Kidney (tissue), 14 donors: ENCODE measurements around the gene SRRM2. TPM values are rescaled to one million over a fixed set of nuclear protein-coding genes. Genes with fewer than 3 reads are reported as not detected.

Source experiments
- DNase-seq, 5 donors: peaks; one replicate each; pipeline ENCODE4 v3.0.0-alpha.2; 2013 to 2020
- FAIRE-seq: peaks from 2 replicates; lab custom pipeline; 2012; peaks lifted over from hg19 to GRCh38; lab: Jason Lieb, UNC
- H3K27ac ChIP-seq, 2 donors: one replicate each; pipeline ENCODE4 v1.7.0; 2013; ENCODE audit warnings: low read depth in 2 of 2, low read length in 2 of 2, inconsistent platforms in 1 of 2
- H3K27me3 ChIP-seq: one replicate; pipeline ENCODE4 v1.7.1; 2013; ENCODE audit warnings: low read length, inconsistent platforms; ENCODE audit not compliant: control insufficient read depth, insufficient read depth
- H3K36me3 ChIP-seq, 3 donors: one replicate each; pipeline versions ENCODE4 v1.7.0 to v1.7.1; 2013; ENCODE audit warnings: low read length in 3 of 3, control low read depth in 1 of 3, inconsistent platforms in 1 of 3; ENCODE audit not compliant: insufficient read depth in 3 of 3, control insufficient read depth in 2 of 3
- H3K4me1 ChIP-seq, 3 donors: one replicate each; pipeline versions ENCODE4 v1.7.0 to v1.7.1; 2013; ENCODE audit warnings: low read length in 3 of 3, inconsistent platforms in 1 of 3, low read depth in 1 of 3; ENCODE audit not compliant: control insufficient read depth in 2 of 3, insufficient read depth in 2 of 3
- H3K4me3 ChIP-seq, 3 donors: one replicate each; pipeline versions ENCODE4 v1.7.0 to v1.8.1; 2013; ENCODE audit warnings: low read length in 3 of 3, control low read depth in 1 of 3, inconsistent platforms in 1 of 3
- H3K9ac ChIP-seq, 3 donors: one replicate each; pipeline versions ENCODE4 v1.7.0 to v1.7.1; 2013; ENCODE audit warnings: low read length in 3 of 3, control low read depth in 1 of 3, inconsistent platforms in 1 of 3
- H3K9me3 ChIP-seq, 3 donors: one replicate each; pipeline versions ENCODE4 v1.7.0 to v1.7.1; 2013; ENCODE audit warnings: low read length in 3 of 3, control low read depth in 1 of 3, inconsistent platforms in 1 of 3; ENCODE audit not compliant: control insufficient read depth in 2 of 3, insufficient read depth in 1 of 3
- CTCF ChIP-seq: IDR thresholded peaks from 3 replicates; pipeline ENCODE4 v1.5.1; 2012; ENCODE audit warnings: mild to moderate bottlenecking, moderate library complexity, borderline replicate concordance; ENCODE audit not compliant: insufficient read depth; ENCODE audit errors: extremely low read depth
- intact Hi-C: fragments of 100-400 bp; cut with DNase I; formaldehyde crosslinking; loops from one replicate; pipeline ENCODE4 v1.11.1; 2022
- polyA plus RNA-seq: library from polyadenylated mRNA; stranded (reverse); fragments of 350-450 nt; fragmentation: Illumina TruSeq; extraction: RNeasy Lipid Tissue Mini Kit (QIAGEN cat#74804); gene quantifications from one replicate; pipeline ENCODE4 v1.2.3, GENCODE V29; 2014; ENCODE audit warnings: low read depth, low replicate concordance; ENCODE audit not compliant: insufficient read depth
- total RNA-seq: library from RNA; stranded (reverse); fragmentation: NEBNext Ultra II Directional; extraction: Animal tissue kit (Norgen Biotek cat#: 25700); gene quantifications from one replicate; pipeline ENCODE4 v1.2.1, GENCODE V29; 2021
- donor health status: control.
- donor health status: control.
- donor health status: control.
- donor health status: control.
- donor health status: control.
- donor health status: DM: yes; HTN: yes; CAD: no.
- donor health status: Normal renal cell carcinoma (clear cell type).

Gene SRRM2
- total and polyA plus RNA-seq, 2 donors from 2014 or later: 386 to 621 TPM

GRCh38 chr16:2819939-2820835 lies 67.7 kb downstream of the SRRM2 start:
- intact Hi-C loops: no loop called here
- no peak for TF ChIP-seq CTCF
- Histone ChIP-seq H3K27ac (no peak overlapping the region), H3K9ac (no peak overlapping the region), H3K27me3 (no peaks in the 10 kb centered on the region), H3K4me3 (no peak overlapping the region), H3K36me3 (no peaks in the 10 kb centered on the region), H3K4me1 (no peaks in the 10 kb centered on the region), H3K9me3 (no peaks in the 10 kb centered on the region)
- no peak for FAIRE-seq
- peak in 1 of 5 donors; percentile 25 for DNase-seq

Other genes with a start within 250 kb of the SRRM2 start
- 303 TPM for gene ATP6V0C, start 238.7 kb upstream of the SRRM2 start, total RNA-seq
- gene ATP6V0C, start 238.7 kb upstream of the SRRM2 start, polyA plus RNA-seq: 520 TPM
- 52.1 TPM for gene AMDHD2, start 232.3 kb upstream of the SRRM2 start, total RNA-seq
- gene AMDHD2, start 232.3 kb upstream of the SRRM2 start, polyA plus RNA-seq: 51.8 TPM
- gene CEMP1, start 221.2 kb upstream of the SRRM2 start, total RNA-seq: 0.54 TPM
- not detected for gene CEMP1, start 221.2 kb upstream of the SRRM2 start, polyA plus RNA-seq
- gene PDPK1, start 214.6 kb upstream of the SRRM2 start, total RNA-seq: 52.3 TPM
- gene PDPK1, start 214.6 kb upstream of the SRRM2 start, polyA plus RNA-seq: 14.3 TPM
- 19.9 TPM for gene KCTD5, start 70.1 kb upstream of the SRRM2 start, total RNA-seq
- gene KCTD5, start 70.1 kb upstream of the SRRM2 start, polyA plus RNA-seq: 12.8 TPM
- gene PRSS27, start 32.4 kb upstream of the SRRM2 start, total RNA-seq: 2.1 TPM
- 0.41 TPM for gene PRSS27, start 32.4 kb upstream of the SRRM2 start, polyA plus RNA-seq
- gene ELOB, start 24.6 kb downstream of the SRRM2 start, total RNA-seq: 226 TPM
- gene ELOB, start 24.6 kb downstream of the SRRM2 start, polyA plus RNA-seq: 836 TPM
- gene PRSS33, start 34.9 kb downstream of the SRRM2 start, total RNA-seq: not detected
- not detected for gene PRSS33, start 34.9 kb downstream of the SRRM2 start, polyA plus RNA-seq
- not detected for gene PRSS41, start 45.8 kb downstream of the SRRM2 start, total RNA-seq
- not detected for gene PRSS41, start 45.8 kb downstream of the SRRM2 start, polyA plus RNA-seq
- 0.54 TPM for gene PRSS21, start 64.6 kb downstream of the SRRM2 start, total RNA-seq
- gene PRSS21, start 64.6 kb downstream of the SRRM2 start, polyA plus RNA-seq: not detected
- 0.98 TPM for gene ZG16B, start 77.7 kb downstream of the SRRM2 start, total RNA-seq
- 0.69 TPM for gene ZG16B, start 77.7 kb downstream of the SRRM2 start, polyA plus RNA-seq
- 30.8 TPM for gene PRSS22, start 105.5 kb downstream of the SRRM2 start, total RNA-seq
- 11.0 TPM for gene PRSS22, start 105.5 kb downstream of the SRRM2 start, polyA plus RNA-seq
- 31.3 TPM for gene FLYWCH2, start 130.6 kb downstream of the SRRM2 start, total RNA-seq
- gene FLYWCH2, start 130.6 kb downstream of the SRRM2 start, polyA plus RNA-seq: 52.5 TPM
- gene FLYWCH1, start 159.3 kb downstream of the SRRM2 start, total RNA-seq: 36.8 TPM
- 24.5 TPM for gene FLYWCH1, start 159.3 kb downstream of the SRRM2 start, polyA plus RNA-seq
- gene KREMEN2, start 211.6 kb downstream of the SRRM2 start, total RNA-seq: not detected
- not detected for gene KREMEN2, start 211.6 kb downstream of the SRRM2 start, polyA plus RNA-seq
- 5.9 TPM for gene PAQR4, start 216.7 kb downstream of the SRRM2 start, total RNA-seq
- gene PAQR4, start 216.7 kb downstream of the SRRM2 start, polyA plus RNA-seq: 3.5 TPM
- 2.2 TPM for gene PKMYT1, start 227.8 kb downstream of the SRRM2 start, total RNA-seq
- gene PKMYT1, start 227.8 kb downstream of the SRRM2 start, polyA plus RNA-seq: 0.97 TPM